Mesenchymal stem cell (in vitro differentiated cells and primary cell): ENCODE data around the gene RGS10.
"Not testable (repeated sequence)": the region's sequence is repeated elsewhere in the genome, so short reads cannot be mapped to it uniquely, and the experiment has no call there.

Experiments
- DNase-seq: peaks from one replicate; pipeline ENCODE4 v3.0.0-alpha.2; 2013
- H2AFZ ChIP-seq: one replicate; pipeline ENCODE4 v1.6.1; 2013; ENCODE audit warnings: low read depth, mild to moderate bottlenecking, control low read depth, inconsistent platforms, low read length, moderate library complexity
- H2AK5ac ChIP-seq: 2 replicates; pipeline ENCODE4 v1.6.1; 2013; ENCODE audit warnings: low read length, moderate library complexity, mild to moderate bottlenecking, inconsistent platforms; ENCODE audit not compliant: severe bottlenecking
- H2BK120ac ChIP-seq: one replicate; pipeline ENCODE4 v1.6.1; 2013; ENCODE audit warnings: low read depth, mild to moderate bottlenecking, inconsistent platforms, low read length, moderate library complexity
- H2BK12ac ChIP-seq, 2 experiments: one replicate each; pipeline ENCODE4 v1.6.1; 2013; ENCODE audit warnings: inconsistent platforms in 2 of 2, low read length in 2 of 2, mild to moderate bottlenecking in 2 of 2, moderate library complexity in 2 of 2, control low read depth in 1 of 2
- H2BK15ac ChIP-seq: one replicate; pipeline ENCODE4 v1.6.1; 2013; ENCODE audit warnings: mild to moderate bottlenecking, low read depth, inconsistent platforms; ENCODE audit not compliant: poor library complexity, severe bottlenecking
- H2BK5ac ChIP-seq: 2 replicates; pipeline ENCODE4 v1.6.1; 2013; ENCODE audit warnings: low read depth, mild to moderate bottlenecking, low read length, control low read depth, inconsistent platforms; ENCODE audit not compliant: poor library complexity, severe bottlenecking
- H3K14ac ChIP-seq, 2 experiments: one replicate each; pipeline ENCODE4 v1.6.1; 2013; ENCODE audit warnings: inconsistent platforms in 2 of 2, low read length in 2 of 2, control low read depth in 1 of 2, mild to moderate bottlenecking in 1 of 2, moderate library complexity in 1 of 2
- H3K18ac ChIP-seq, 2 experiments: one replicate each; pipeline ENCODE4 v1.6.1; 2013; ENCODE audit warnings: inconsistent platforms in 2 of 2, low read length in 2 of 2, control low read depth in 1 of 2, low read depth in 1 of 2, mild to moderate bottlenecking in 1 of 2
- H3K23ac ChIP-seq, 2 experiments: one replicate each; pipeline ENCODE4 v1.6.1; 2013; ENCODE audit warnings: inconsistent platforms in 2 of 2, low read length in 2 of 2, mild to moderate bottlenecking in 2 of 2, moderate library complexity in 2 of 2, control low read depth in 1 of 2
- H3K27ac ChIP-seq: 2 replicates; pipeline ENCODE4 v1.5.1; 2013; ENCODE audit warnings: mild to moderate bottlenecking, moderate library complexity, low read length, control low read depth, inconsistent platforms; ENCODE audit not compliant: poor library complexity, severe bottlenecking
- H3K27me3 ChIP-seq, 2 experiments: 2 replicates each; pipeline versions ENCODE4 v1.6.1 to v1.7.0; 2013; ENCODE audit warnings: low read length in 2 of 2, mild to moderate bottlenecking in 2 of 2, moderate library complexity in 2 of 2, control low read depth in 1 of 2, inconsistent platforms in 1 of 2; ENCODE audit not compliant: control insufficient read depth in 1 of 2, insufficient read depth in 1 of 2
- H3K36me3 ChIP-seq, 2 experiments: 2 replicates each; pipeline versions ENCODE4 v1.6.1 to v1.7.0; 2013; ENCODE audit warnings: low read length in 2 of 2, control low read depth in 1 of 2, inconsistent platforms in 1 of 2, low read depth in 1 of 2, mild to moderate bottlenecking in 1 of 2; ENCODE audit not compliant: insufficient read depth in 2 of 2, control insufficient read depth in 1 of 2
- H3K4ac ChIP-seq, 2 experiments: one replicate each; pipeline ENCODE4 v1.6.1; 2013; ENCODE audit warnings: inconsistent platforms in 2 of 2, low read length in 2 of 2, mild to moderate bottlenecking in 2 of 2, moderate library complexity in 2 of 2, control low read depth in 1 of 2, low read depth in 1 of 2
- H3K4me1 ChIP-seq: 2 replicates; pipeline ENCODE4 v1.6.1; 2013; ENCODE audit warnings: low read depth, low read length, control low read depth; ENCODE audit not compliant: control insufficient read depth, insufficient read depth
- H3K4me2 ChIP-seq: 2 replicates; pipeline ENCODE4 v1.6.1; 2013; ENCODE audit warnings: low read length, mild to moderate bottlenecking, inconsistent platforms; ENCODE audit not compliant: poor library complexity, severe bottlenecking
- H3K4me3 ChIP-seq, 2 experiments: 2 replicates each; pipeline versions ENCODE4 v1.5.1 to v1.7.0; 2013; ENCODE audit warnings: low read length in 2 of 2, mild to moderate bottlenecking in 2 of 2, control low read depth in 1 of 2, low read depth in 1 of 2; ENCODE audit not compliant: insufficient read depth in 1 of 2
- H3K79me1 ChIP-seq: replicated peaks from 2 replicates; pipeline ENCODE4 v1.6.1; 2013; ENCODE audit warnings: mild to moderate bottlenecking, control low read depth, low read length, inconsistent platforms; ENCODE audit not compliant: poor library complexity, severe bottlenecking
- H3K9ac ChIP-seq: 2 replicates; pipeline ENCODE4 v1.7.0; 2013; ENCODE audit warnings: mild to moderate bottlenecking, low read length, moderate library complexity
- H3K9me3 ChIP-seq: 2 replicates; pipeline ENCODE4 v1.7.0; 2013; ENCODE audit warnings: mild to moderate bottlenecking, low read length; ENCODE audit not compliant: control insufficient read depth
- H4K8ac ChIP-seq: one replicate; pipeline ENCODE4 v1.6.1; 2013; ENCODE audit warnings: inconsistent platforms, mild to moderate bottlenecking, low read length, moderate library complexity
- H4K91ac ChIP-seq: one replicate; pipeline ENCODE4 v1.6.1; 2013; ENCODE audit warnings: mild to moderate bottlenecking, low read length, inconsistent platforms
- WGBS: methylation state at CpG from one replicate; pipeline ENCODE4 v1.1.7; 2013; ENCODE audit warnings: mixed read lengths; 5-methylcytosine and 5-hydroxymethylcytosine counted together

Gene RGS10

GRCh38 chr10:119556081-119556480 lies 13.6 kb upstream of the RGS10 start:
- not testable (repeated sequence) for H3K18ac ChIP-seq, H2AK5ac ChIP-seq, H3K4me3 ChIP-seq, H3K4ac ChIP-seq, H2BK15ac ChIP-seq, H2BK5ac ChIP-seq, H3K36me3 ChIP-seq, H3K27ac ChIP-seq, H4K8ac ChIP-seq, H3K9me3 ChIP-seq, H3K23ac ChIP-seq, H2BK120ac ChIP-seq, H3K27me3 ChIP-seq, H2AFZ ChIP-seq, H3K4me1 ChIP-seq, H2BK12ac ChIP-seq, H3K4me2 ChIP-seq, H3K9ac ChIP-seq, H3K79me1 ChIP-seq, H3K14ac ChIP-seq, H4K91ac ChIP-seq, DNase-seq
- WGBS = 62% methylated on average over 1 of the region's 2 CpGs

GRCh38 chr10:119555178-119555784 lies 12.8 kb upstream of the RGS10 start:
- 88% methylated on average over 5 of the region's 6 CpGs for WGBS
- H3K9me3 ChIP-seq = no peaks in the 10 kb centered on the region
- H4K91ac ChIP-seq = no peak overlapping the region
- no peak overlapping the region for H2BK120ac ChIP-seq
- H3K14ac ChIP-seq = no peak overlapping the region
- no peaks in the 10 kb centered on the region for H3K79me1 ChIP-seq
- H2BK15ac ChIP-seq = no peak overlapping the region
- H2BK12ac ChIP-seq = no peak overlapping the region
- H2AK5ac ChIP-seq = no peak overlapping the region
- H3K9ac ChIP-seq = no peak overlapping the region
- H3K4ac ChIP-seq = no peak overlapping the region
- no peaks in the 10 kb centered on the region for H3K36me3 ChIP-seq
- no peak overlapping the region for H3K27ac ChIP-seq
- H3K4me1 ChIP-seq = no peaks in the 10 kb centered on the region
- H2AFZ ChIP-seq = no peak overlapping the region
- DNase-seq = no peak
- H3K18ac ChIP-seq = no peak overlapping the region
- H2BK5ac ChIP-seq = no peak overlapping the region
- peaks cover 4 to 7% of the 10 kb centered on the region in 2 experiments for H3K27me3 ChIP-seq
- H4K8ac ChIP-seq = no peak overlapping the region
- H3K4me2 ChIP-seq = no peak overlapping the region
- H3K23ac ChIP-seq = no peak overlapping the region
- H3K4me3 ChIP-seq = no peak overlapping the region

GRCh38 chr10:119550827-119551226 lies 8.3 kb upstream of the RGS10 start:
- Histone ChIP-seq H3K9ac (no peak overlapping the region), H3K4ac (no peak overlapping the region), H2BK12ac (no peak overlapping the region), H4K8ac (no peak overlapping the region), H2AK5ac (no peak overlapping the region), H3K27ac (no peak overlapping the region), H2BK120ac (no peak overlapping the region), H2BK5ac (no peak overlapping the region), H3K23ac (no peak overlapping the region), H4K91ac (no peak overlapping the region), H3K9me3 (no peaks in the 10 kb centered on the region), H2BK15ac (no peak overlapping the region), H3K79me1 (no peaks in the 10 kb centered on the region), H3K4me2 (no peak overlapping the region), H2AFZ (no peak overlapping the region), H3K27me3 (peaks cover 8 to 32% of the 10 kb centered on the region in 2 experiments), H3K4me1 (no peaks in the 10 kb centered on the region), H3K18ac (no peak overlapping the region), H3K14ac (no peak overlapping the region), H3K36me3 (no peaks in the 10 kb centered on the region), H3K4me3 (no peak overlapping the region)
- 95% methylated on average over 4 of the region's 4 CpGs for WGBS
- DNase-seq = no peak

- Histone ChIP-seq H2AFZ (no peak overlapping the region), H3K9ac (no peak overlapping the region), H3K14ac (no peak overlapping the region), H3K27me3 (peaks cover 8 to 32% of the 10 kb centered on the region in 2 experiments), H3K36me3 (no peaks in the 10 kb centered on the region), H4K8ac (no peak overlapping the region), H3K23ac (no peak overlapping the region), H3K4ac (no peak overlapping the region), H2BK120ac (no peak overlapping the region), H2BK15ac (no peak overlapping the region), H3K4me1 (peaks cover 2% of the 10 kb centered on the region), H4K91ac (no peak overlapping the region), H2BK5ac (no peak overlapping the region), H3K9me3 (no peaks in the 10 kb centered on the region), H2AK5ac (no peak overlapping the region), H3K27ac (no peak overlapping the region), H2BK12ac (no peak overlapping the region), H3K79me1 (no peaks in the 10 kb centered on the region), H3K4me2 (no peak overlapping the region), H3K18ac (no peak overlapping the region), H3K4me3 (no peak overlapping the region)
- 46% methylated on average over 1 of the region's 2 CpGs for WGBS
- no peak for DNase-seq
These were observed 6.9 kb upstream of the RGS10 start for GRCh38 chr10:119549247-119549999.
